ENCODE measurements around the gene RNF126. TPM values are rescaled to one million over a fixed set of nuclear protein-coding genes. Genes with fewer than 3 reads are reported as not detected.

Gene RNF126
- total RNA-seq, 1 experiment from 2014 or later = 61.2 TPM

DNA sequence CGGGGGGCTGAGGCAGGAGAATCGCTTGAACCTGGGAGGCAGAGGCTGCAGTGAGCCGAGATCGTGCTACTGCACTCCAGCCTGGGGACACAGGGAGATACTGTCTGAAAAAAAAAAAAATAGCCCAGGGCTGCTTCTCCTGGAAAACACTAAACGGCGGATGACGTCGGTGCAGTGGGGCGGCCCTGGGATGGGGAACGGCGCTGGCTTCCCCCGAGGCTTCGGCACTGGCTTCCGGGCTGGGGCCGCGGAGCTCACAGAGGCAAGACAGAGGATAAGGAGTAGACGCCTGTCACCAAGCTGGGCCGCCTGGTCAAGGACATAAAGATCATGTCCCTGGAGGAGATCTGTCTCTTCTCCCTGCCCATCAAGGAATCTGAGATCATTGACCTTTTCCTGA, 27.2 kb upstream of the RNF126 start:
- CTCF ChIA-PET = no interaction called here
- in situ Hi-C loops (cut with HindIII; ENCODE audit: low pct_unique_long_range_greater_than_20kb, low sequenced_read_pairs) (no loop called here), intact Hi-C loops (cut with micrococcal nuclease; ENCODE audit: unreplicated experiment) (no loop called here)
- Histone ChIP-seq H3K9me3 (ENCODE audit: control insufficient read depth, insufficient read depth, low read depth, low read length) (no peaks in the 10 kb centered on the region), H3K27me3 (ENCODE audit: control insufficient read depth, insufficient read depth, low read length) (no peaks in the 10 kb centered on the region), H3K4me1 (ENCODE audit: control insufficient read depth, insufficient read depth, low read length) (no peaks in the 10 kb centered on the region), H3K4me3 (ENCODE audit: low read depth in 2 of 2, low read length in 2 of 2) (no peak overlapping the region), H3K36me3 (ENCODE audit: control insufficient read depth, insufficient read depth, low read length) (no peaks in the 10 kb centered on the region), H3K27ac (ENCODE audit: low read length) (no peak overlapping the region)
- no TSS peak for BruUV-seq (replicated peaks)
- TF ChIP-seq POLR2AphosphoS5 (IDR thresholded peaks at IDR 0.05; ENCODE audit: low read depth, low read length) (no peak), TCF7L2 (IDR thresholded peaks at IDR 0.05; ENCODE audit: low read depth, low read length) (no peak), SIN3A (IDR thresholded peaks at IDR 0.05; ENCODE audit: borderline replicate concordance, insufficient read depth, low read depth, low read length) (no peak)
- TF ChIP-seq, protein P1, sequence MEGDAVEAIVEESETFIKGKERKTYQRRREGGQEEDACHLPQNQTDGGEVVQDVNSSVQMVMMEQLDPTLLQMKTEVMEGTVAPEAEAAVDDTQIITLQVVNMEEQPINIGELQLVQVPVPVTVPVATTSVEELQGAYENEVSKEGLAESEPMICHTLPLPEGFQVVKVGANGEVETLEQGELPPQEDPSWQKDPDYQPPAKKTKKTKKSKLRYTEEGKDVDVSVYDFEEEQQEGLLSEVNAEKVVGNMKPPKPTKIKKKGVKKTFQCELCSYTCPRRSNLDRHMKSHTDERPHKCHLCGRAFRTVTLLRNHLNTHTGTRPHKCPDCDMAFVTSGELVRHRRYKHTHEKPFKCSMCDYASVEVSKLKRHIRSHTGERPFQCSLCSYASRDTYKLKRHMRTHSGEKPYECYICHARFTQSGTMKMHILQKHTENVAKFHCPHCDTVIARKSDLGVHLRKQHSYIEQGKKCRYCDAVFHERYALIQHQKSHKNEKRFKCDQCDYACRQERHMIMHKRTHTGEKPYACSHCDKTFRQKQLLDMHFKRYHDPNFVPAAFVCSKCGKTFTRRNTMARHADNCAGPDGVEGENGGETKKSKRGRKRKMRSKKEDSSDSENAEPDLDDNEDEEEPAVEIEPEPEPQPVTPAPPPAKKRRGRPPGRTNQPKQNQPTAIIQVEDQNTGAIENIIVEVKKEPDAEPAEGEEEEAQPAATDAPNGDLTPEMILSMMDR (IDR thresholded peaks at IDR 0.05) = no peak
- TF ChIP-seq, protein P2, sequence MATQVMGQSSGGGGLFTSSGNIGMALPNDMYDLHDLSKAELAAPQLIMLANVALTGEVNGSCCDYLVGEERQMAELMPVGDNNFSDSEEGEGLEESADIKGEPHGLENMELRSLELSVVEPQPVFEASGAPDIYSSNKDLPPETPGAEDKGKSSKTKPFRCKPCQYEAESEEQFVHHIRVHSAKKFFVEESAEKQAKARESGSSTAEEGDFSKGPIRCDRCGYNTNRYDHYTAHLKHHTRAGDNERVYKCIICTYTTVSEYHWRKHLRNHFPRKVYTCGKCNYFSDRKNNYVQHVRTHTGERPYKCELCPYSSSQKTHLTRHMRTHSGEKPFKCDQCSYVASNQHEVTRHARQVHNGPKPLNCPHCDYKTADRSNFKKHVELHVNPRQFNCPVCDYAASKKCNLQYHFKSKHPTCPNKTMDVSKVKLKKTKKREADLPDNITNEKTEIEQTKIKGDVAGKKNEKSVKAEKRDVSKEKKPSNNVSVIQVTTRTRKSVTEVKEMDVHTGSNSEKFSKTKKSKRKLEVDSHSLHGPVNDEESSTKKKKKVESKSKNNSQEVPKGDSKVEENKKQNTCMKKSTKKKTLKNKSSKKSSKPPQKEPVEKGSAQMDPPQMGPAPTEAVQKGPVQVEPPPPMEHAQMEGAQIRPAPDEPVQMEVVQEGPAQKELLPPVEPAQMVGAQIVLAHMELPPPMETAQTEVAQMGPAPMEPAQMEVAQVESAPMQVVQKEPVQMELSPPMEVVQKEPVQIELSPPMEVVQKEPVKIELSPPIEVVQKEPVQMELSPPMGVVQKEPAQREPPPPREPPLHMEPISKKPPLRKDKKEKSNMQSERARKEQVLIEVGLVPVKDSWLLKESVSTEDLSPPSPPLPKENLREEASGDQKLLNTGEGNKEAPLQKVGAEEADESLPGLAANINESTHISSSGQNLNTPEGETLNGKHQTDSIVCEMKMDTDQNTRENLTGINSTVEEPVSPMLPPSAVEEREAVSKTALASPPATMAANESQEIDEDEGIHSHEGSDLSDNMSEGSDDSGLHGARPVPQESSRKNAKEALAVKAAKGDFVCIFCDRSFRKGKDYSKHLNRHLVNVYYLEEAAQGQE (IDR thresholded peaks at IDR 0.05; ENCODE audit: insufficient read depth in 1 of 2, low read depth in 2 of 2, low read length in 1 of 2) = no peak
- POLR2A ChIA-PET = no interaction called here
- ATAC-seq (no peak), DNase-seq (ENCODE audit: low read depth, low spot score) (no peak)

DNA sequence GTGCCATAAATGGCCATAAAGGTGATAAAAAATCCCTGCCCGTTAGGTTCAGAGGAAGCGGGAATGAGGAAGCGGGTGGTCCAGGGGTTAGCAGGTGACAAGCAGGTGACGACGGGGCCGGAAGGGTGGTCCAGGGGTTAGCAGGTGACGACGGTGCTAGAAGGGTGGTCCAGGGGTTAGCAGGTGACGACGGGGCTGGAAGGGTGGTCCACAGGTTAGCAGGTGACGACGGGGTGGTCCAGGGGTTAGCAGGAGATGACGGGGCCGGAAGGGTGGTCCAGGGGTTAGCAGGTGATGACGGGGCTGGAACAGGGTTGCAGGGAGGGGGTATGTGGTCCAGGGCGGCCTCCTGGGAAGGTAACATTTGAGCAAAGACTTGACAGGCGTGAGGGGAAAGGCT, 26.0 kb upstream of the RNF126 start:
- no peaks in the 10 kb centered on the region for H3K4me1 ChIP-seq (ENCODE audit: control insufficient read depth, insufficient read depth, low read length)
- no peaks in the 10 kb centered on the region for H3K9me3 ChIP-seq (ENCODE audit: control insufficient read depth, insufficient read depth, low read depth, low read length)
- H3K4me3 ChIP-seq (ENCODE audit: low read depth in 2 of 2, low read length in 2 of 2) = no peak overlapping the region
- DNase-seq (ENCODE audit: low read depth, low spot score) (no peak), ATAC-seq (no peak)
- in situ Hi-C loops (cut with HindIII; ENCODE audit: low pct_unique_long_range_greater_than_20kb, low sequenced_read_pairs) (no loop called here), intact Hi-C loops (cut with micrococcal nuclease; ENCODE audit: unreplicated experiment) (no loop called here)
- TF ChIP-seq, protein P2 (IDR thresholded peaks at IDR 0.05; ENCODE audit: insufficient read depth in 1 of 2, low read depth in 2 of 2, low read length in 1 of 2) = no peak
- TF ChIP-seq TCF7L2 (IDR thresholded peaks at IDR 0.05; ENCODE audit: low read depth, low read length) = no peak
- TF ChIP-seq, protein P1 (IDR thresholded peaks at IDR 0.05) = no peak
- TF ChIP-seq POLR2AphosphoS5 (IDR thresholded peaks at IDR 0.05; ENCODE audit: low read depth, low read length) = no peak
- no peak for TF ChIP-seq SIN3A (IDR thresholded peaks at IDR 0.05; ENCODE audit: borderline replicate concordance, insufficient read depth, low read depth, low read length)
- ChIA-PET POLR2A (no interaction called here), CTCF (no interaction called here)
- BruUV-seq (replicated peaks) = no TSS peak
- no peaks in the 10 kb centered on the region for H3K36me3 ChIP-seq (ENCODE audit: control insufficient read depth, insufficient read depth, low read length)
- H3K27me3 ChIP-seq (ENCODE audit: control insufficient read depth, insufficient read depth, low read length) = no peaks in the 10 kb centered on the region
- no peak overlapping the region for H3K27ac ChIP-seq (ENCODE audit: low read length)

Measured in Panc1 (cell line).